Sigmoid colon (tissue), 7 donors: Measurements from ENCODE around the gene PRXL2B. TPM values are rescaled to one million over a fixed set of nuclear protein-coding genes. Genes with fewer than 3 reads are reported as not detected.

ENCODE experiments used
- DNase-seq: peaks from one replicate; pipeline ENCODE4 v3.0.0-alpha.2; 2019
- H3K27ac ChIP-seq, 4 donors: fragments of 200-600 bp; sonication (generic); one replicate each; pipeline ENCODE4 v1.5.1; 2016 to 2019; ENCODE audit warnings: mild to moderate bottlenecking in 1 of 4
- H3K27me3 ChIP-seq, 3 donors: fragments of 200-600 bp; sonication (generic); one replicate each; pipeline ENCODE4 v1.5.1; 2019; ENCODE audit warnings: mild to moderate bottlenecking in 1 of 3
- H3K36me3 ChIP-seq, 4 donors: fragments of 200-600 bp; sonication (generic); one replicate each; pipeline ENCODE4 v1.5.1; 2016 to 2019
- H3K4me1 ChIP-seq, 4 donors: fragments of 200-600 bp; sonication (generic); one replicate each; pipeline ENCODE4 v1.5.1; 2017 to 2019
- H3K4me3 ChIP-seq, 4 donors: fragments of 200-600 bp; sonication (generic); one replicate each; pipeline ENCODE4 v1.5.1; 2017 to 2019; ENCODE audit warnings: mild to moderate bottlenecking in 2 of 4, moderate library complexity in 1 of 4
- H3K9me3 ChIP-seq, 4 donors: fragments of 200-600 bp in 3 of 4; sonication (generic) in 3 of 4; one replicate each; pipeline versions ENCODE4 v1.5.1 to v1.6.1; 2013 to 2019
- CTCF ChIP-seq, 4 experiments: fragments of 450-650 bp in 3 of 4; fragments of 200-600 bp in 1 of 4; IDR thresholded peaks; one replicate each; pipeline ENCODE4 v1.5.1; 2016 to 2019; ENCODE audit warnings: antibody characterized with exemption in 4 of 4, mild to moderate bottlenecking in 3 of 4, moderate library complexity in 2 of 4
- EP300 ChIP-seq, 4 donors: sonication (generic); formaldehyde crosslinking; IDR thresholded peaks; one replicate each; pipeline ENCODE4 v1.6.1; 2017; ENCODE audit warnings: antibody characterized with exemption in 4 of 4
- POLR2A ChIP-seq, 2 donors: fragments of 450-650 bp; IDR thresholded peaks; one replicate each; pipeline ENCODE4 v1.6.1; 2016; ENCODE audit warnings: antibody characterized with exemption in 2 of 2, mild to moderate bottlenecking in 2 of 2, moderate library complexity in 2 of 2
- POLR2AphosphoS5 ChIP-seq, 4 donors: sonication (generic); formaldehyde crosslinking; IDR thresholded peaks; one replicate each; pipeline ENCODE4 v1.6.1; 2017; ENCODE audit warnings: antibody characterized with exemption in 4 of 4
- whole genome bisulfite sequencing, 2 donors: extraction: QIAGEN DNeasy Blood & Tissue Kit; methylation state at CpG; one replicate each; pipeline ENCODE4 v1.1.7; 2013; 5-methylcytosine and 5-hydroxymethylcytosine counted together
- intact Hi-C: fragments of 100-400 bp; cut with DNase I; formaldehyde crosslinking; loops from one replicate; pipeline ENCODE4 v1.15.1; 2023
- polyA plus RNA-seq, 3 donors: library from polyadenylated mRNA; stranded (reverse); fragments of 200-250 nt; gene quantifications; one replicate each; pipeline ENCODE4 v1.2.3, GENCODE V29; 2013
- total RNA-seq, 4 donors: library from RNA; depleted of rRNA; stranded (reverse); fragments of >200 nt; gene quantifications; one replicate each; pipeline ENCODE4 v1.1.0, GENCODE V29; 2016
- donor health status: healthy with polysubstance abuse.
- donor health status: Bipolar disorder and iron deficiency.
- donor health status: healthy.

PRXL2B gene
- total and polyA plus RNA-seq, 7 donors = 8.6 to 53.2 (median 18.2) TPM

GRCh38 chr1:2606396-2606880, 19.9 kb downstream of the PRXL2B start:
- DNase-seq = no peak
- WGBS, 2 donors = 84 to 91% methylated on average over 15 of the region's 15 CpGs
- no peaks in the 10 kb centered on the region for H3K36me3 ChIP-seq
- TF ChIP-seq CTCF (IDR thresholded peaks at IDR 0.05) (no peak), EP300 (IDR thresholded peaks at IDR 0.05) (no peak), POLR2A (IDR thresholded peaks at IDR 0.05) (no peak), POLR2AphosphoS5 (IDR thresholded peaks at IDR 0.05) (no peak)
- intact Hi-C loops = no loop called here
- H3K4me3 ChIP-seq = no peak overlapping the region
- no peak overlapping the region for H3K27ac ChIP-seq
- H3K4me1 ChIP-seq = peaks cover 0 to 11% (median 4%) of the 10 kb centered on the region in 4 donors
- no peaks in the 10 kb centered on the region for H3K9me3 ChIP-seq
- H3K27me3 ChIP-seq = peaks cover 0 to 63% (median 12%) of the 10 kb centered on the region in 3 donors

GRCh38 chr1:2606881-2607621, 20.5 kb downstream of the PRXL2B start:
- TF ChIP-seq EP300 (IDR thresholded peaks at IDR 0.05) (no peak), POLR2AphosphoS5 (IDR thresholded peaks at IDR 0.05) (no peak), POLR2A (IDR thresholded peaks at IDR 0.05) (no peak), CTCF (IDR thresholded peaks at IDR 0.05) (no peak)
- intact Hi-C loops = no loop called here
- DNase-seq = no peak
- peaks cover 0 to 70% (median 18%) of the 10 kb centered on the region in 3 donors for H3K27me3 ChIP-seq
- 83 to 89% methylated on average over 36 of the region's 36 CpGs for WGBS, 2 donors
- H3K36me3 ChIP-seq = no peaks in the 10 kb centered on the region
- H3K4me1 ChIP-seq = peaks cover 0 to 11% (median 4%) of the 10 kb centered on the region in 4 donors
- no peaks in the 10 kb centered on the region for H3K9me3 ChIP-seq
- H3K4me3 ChIP-seq = no peak overlapping the region
- H3K27ac ChIP-seq = no peak overlapping the region

- no peak overlapping the region for H3K4me3 ChIP-seq
- intact Hi-C loops = no loop called here
- no peaks in the 10 kb centered on the region for H3K36me3 ChIP-seq
- TF ChIP-seq CTCF (IDR thresholded peaks at IDR 0.05) (no peak), POLR2AphosphoS5 (IDR thresholded peaks at IDR 0.05) (no peak), EP300 (IDR thresholded peaks at IDR 0.05) (no peak), POLR2A (IDR thresholded peaks at IDR 0.05) (no peak)
- 75 to 79% methylated on average over 13 of the region's 13 CpGs for WGBS, 2 donors
- peaks cover 0 to 70% (median 19%) of the 10 kb centered on the region in 3 donors for H3K27me3 ChIP-seq
- H3K4me1 ChIP-seq = peaks cover 0 to 11% (median 4%) of the 10 kb centered on the region in 4 donors
- no peaks in the 10 kb centered on the region for H3K9me3 ChIP-seq
- no peak overlapping the region for H3K27ac ChIP-seq
- DNase-seq = peak; percentile 82
These were observed 21.1 kb downstream of the PRXL2B start for GRCh38 chr1:2607641-2608091.

- Histone ChIP-seq H3K27ac (no peak overlapping the region), H3K4me3 (no peak overlapping the region), H3K9me3 (peaks cover 0 to 5% (median 0%) of the 10 kb centered on the region in 4 donors), H3K36me3 (no peaks in the 10 kb centered on the region), H3K4me1 (peaks cover 0 to 11% (median 4%) of the 10 kb centered on the region in 4 donors), H3K27me3 (peaks cover 0 to 64% (median 19%) of the 10 kb centered on the region in 3 donors)
- intact Hi-C loops = no loop called here
- TF ChIP-seq EP300 (IDR thresholded peaks at IDR 0.05) = no peak
- no peak for TF ChIP-seq POLR2A (IDR thresholded peaks at IDR 0.05)
- no peak for TF ChIP-seq CTCF (IDR thresholded peaks at IDR 0.05)
- no peak for TF ChIP-seq POLR2AphosphoS5 (IDR thresholded peaks at IDR 0.05)
- 89 to 91% methylated on average over 34 of the region's 34 CpGs for WGBS, 2 donors
- DNase-seq = no peak
These were observed 22.9 kb downstream of the PRXL2B start for GRCh38 chr1:2609319-2610035.
